ENCODE measurements around the gene HS3ST3B1.

HS3ST3B1 gene

GRCh38 chr17:14304773-14305517, 4.1 kb downstream of the HS3ST3B1 start:
- Histone ChIP-seq H3K27ac (replicated peaks) (no peak overlapping the region), H3K27me3 (ENCODE audit: insufficient read depth, poor library complexity, severe bottlenecking) (no peaks in the 10 kb centered on the region), H3K4me3 (replicated peaks; ENCODE audit: insufficient read depth, low read length) (no peak overlapping the region)
- no peak for TF ChIP-seq SPI1 (IDR thresholded peaks at IDR 0.05; ENCODE audit: borderline replicate concordance, low read depth)
- TF ChIP-seq GABPA (IDR thresholded peaks at IDR 0.05; ENCODE audit: low read depth): no peak
- TF ChIP-seq POLR2AphosphoS5 (IDR thresholded peaks at IDR 0.05; ENCODE audit: low read depth): no peak
- TF ChIP-seq CTCF (IDR thresholded peaks at IDR 0.05; ENCODE audit: insufficient read depth, low read length): no peak
- TF ChIP-seq REST (IDR thresholded peaks at IDR 0.05; ENCODE audit: insufficient replicate concordance, low read depth): no peak
- peak in 1 of 2 experiments; percentile 19 for DNase-seq (ENCODE audit: low read depth in 1 of 2, low spot score in 1 of 2)

- DNase-seq (ENCODE audit: low read depth in 1 of 2, low spot score in 1 of 2): no peak
- no peak overlapping the region for H3K4me3 ChIP-seq (replicated peaks; ENCODE audit: insufficient read depth, low read length)
- no peaks in the 10 kb centered on the region for H3K27me3 ChIP-seq (ENCODE audit: insufficient read depth, poor library complexity, severe bottlenecking)
- H3K27ac ChIP-seq (replicated peaks): no peak overlapping the region
- TF ChIP-seq POLR2AphosphoS5 (IDR thresholded peaks at IDR 0.05; ENCODE audit: low read depth): no peak
- no peak for TF ChIP-seq SPI1 (IDR thresholded peaks at IDR 0.05; ENCODE audit: borderline replicate concordance, low read depth)
- no peak for TF ChIP-seq CTCF (IDR thresholded peaks at IDR 0.05; ENCODE audit: insufficient read depth, low read length)
- no peak for TF ChIP-seq GABPA (IDR thresholded peaks at IDR 0.05; ENCODE audit: low read depth)
- TF ChIP-seq REST (IDR thresholded peaks at IDR 0.05; ENCODE audit: insufficient replicate concordance, low read depth): no peak
Observed at GRCh38 chr17:14305785-14306496, 5.1 kb downstream of the HS3ST3B1 start.

- TF ChIP-seq GABPA (IDR thresholded peaks at IDR 0.05; ENCODE audit: low read depth): no peak
- TF ChIP-seq SPI1 (IDR thresholded peaks at IDR 0.05; ENCODE audit: borderline replicate concordance, low read depth): no peak
- no peak for TF ChIP-seq CTCF (IDR thresholded peaks at IDR 0.05; ENCODE audit: insufficient read depth, low read length)
- no peak for TF ChIP-seq REST (IDR thresholded peaks at IDR 0.05; ENCODE audit: insufficient replicate concordance, low read depth)
- no peak for TF ChIP-seq POLR2AphosphoS5 (IDR thresholded peaks at IDR 0.05; ENCODE audit: low read depth)
- Histone ChIP-seq H3K27me3 (ENCODE audit: insufficient read depth, poor library complexity, severe bottlenecking) (no peaks in the 10 kb centered on the region), H3K4me3 (replicated peaks; ENCODE audit: insufficient read depth, low read length) (no peak overlapping the region), H3K27ac (replicated peaks) (no peak overlapping the region)
- no peak for DNase-seq (ENCODE audit: low read depth in 1 of 2, low spot score in 1 of 2)
Observed at GRCh38 chr17:14306596-14306995, 5.7 kb downstream of the HS3ST3B1 start.

All from HL-60 (cell line).